NCI-H774 (cell line): ENCODE results near the gene HAO1.

Experiments used
- DNase-seq: peaks from one replicate; lab custom pipeline; 2025; lab: John Stamatoyannopoulos, UW

The HAO1 gene

GRCh38 chr20:7926767-7927166, 13.5 kb downstream of the HAO1 start:
- DNase-seq: no peak

GRCh38 chr20:7926323-7926722, 13.9 kb downstream of the HAO1 start:
- no peak for DNase-seq

GRCh38 chr20:7924692-7925091, 15.6 kb downstream of the HAO1 start:
- no peak for DNase-seq

- DNase-seq: no peak
Measured at GRCh38 chr20:7916648-7917047, 23.6 kb downstream of the HAO1 start.

- DNase-seq: no peak
Measured at GRCh38 chr20:7912551-7912950, 27.7 kb downstream of the HAO1 start.

GRCh38 chr20:7911586-7912330, 28.5 kb downstream of the HAO1 start:
- DNase-seq: no peak

GRCh38 chr20:7908905-7909304, 31.4 kb downstream of the HAO1 start:
- DNase-seq: no peak

GRCh38 chr20:7903429-7903828, 36.8 kb downstream of the HAO1 start:
- no peak for DNase-seq

GRCh38 chr20:7902879-7903278, 37.4 kb downstream of the HAO1 start:
- no peak for DNase-seq

DNA sequence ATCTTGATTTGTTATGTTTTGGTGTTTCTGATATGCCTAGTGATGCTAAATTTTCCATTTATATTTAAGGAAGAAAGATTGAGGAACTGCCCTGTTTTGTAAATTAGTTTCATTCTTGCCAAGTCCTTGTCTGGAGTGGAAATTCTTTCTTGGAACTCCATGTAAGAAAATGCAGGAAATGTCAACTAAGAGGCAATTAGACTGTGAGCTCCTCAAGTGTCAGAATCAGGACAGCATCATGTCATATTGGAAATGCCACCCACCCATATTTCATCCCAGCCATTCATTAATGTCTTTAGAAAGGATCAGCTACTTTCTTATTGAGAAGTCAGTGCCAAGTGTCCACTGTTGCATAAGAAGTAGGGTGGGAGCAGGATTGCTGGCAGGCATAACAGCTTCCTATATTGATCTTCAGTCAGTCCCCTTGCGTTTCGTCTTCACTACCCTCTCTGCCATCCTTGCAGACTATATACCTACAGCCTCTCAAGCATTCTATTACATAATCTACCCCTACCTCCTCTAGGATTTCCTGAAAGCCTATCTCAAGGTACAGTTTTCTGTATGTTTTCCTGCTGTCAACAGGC, 42.4 kb downstream of the HAO1 start:
- no peak for DNase-seq

DNA sequence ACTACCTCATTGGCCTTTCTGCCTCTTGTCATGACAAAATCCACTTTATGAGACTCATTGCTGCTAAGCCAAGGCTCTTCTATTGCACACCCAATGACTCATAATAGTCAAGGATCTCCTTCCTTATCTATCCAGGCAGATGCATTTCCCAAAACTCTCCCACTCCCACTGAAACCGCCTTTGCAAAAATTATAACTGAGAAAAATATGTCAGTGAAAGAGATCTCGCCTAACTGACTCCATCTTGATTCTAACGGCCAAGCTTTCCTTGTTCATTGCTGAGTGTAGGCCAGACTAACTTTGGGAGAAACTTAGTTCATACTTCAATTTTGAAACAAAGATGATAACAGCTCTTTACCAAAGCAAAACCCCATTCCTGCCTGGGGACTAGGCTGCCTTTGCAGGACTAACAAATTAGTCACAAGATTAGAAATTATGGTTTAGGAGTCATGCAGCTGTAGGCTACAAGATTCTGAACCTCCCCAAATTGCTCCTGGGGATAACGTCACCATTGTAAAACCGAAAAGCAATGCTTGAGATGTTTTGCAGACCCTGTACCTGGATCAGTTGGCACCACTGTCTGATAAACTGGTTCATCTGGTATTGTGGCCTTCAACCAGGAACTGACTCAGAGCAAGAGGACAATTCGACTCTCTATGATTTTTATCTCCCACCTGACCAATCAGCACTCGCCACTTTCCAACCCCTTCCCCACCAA, 47.1 kb downstream of the HAO1 start:
- DNase-seq: no peak

GRCh38 chr20:7891705-7892104, 48.6 kb downstream of the HAO1 start:
- no peak for DNase-seq

DNA sequence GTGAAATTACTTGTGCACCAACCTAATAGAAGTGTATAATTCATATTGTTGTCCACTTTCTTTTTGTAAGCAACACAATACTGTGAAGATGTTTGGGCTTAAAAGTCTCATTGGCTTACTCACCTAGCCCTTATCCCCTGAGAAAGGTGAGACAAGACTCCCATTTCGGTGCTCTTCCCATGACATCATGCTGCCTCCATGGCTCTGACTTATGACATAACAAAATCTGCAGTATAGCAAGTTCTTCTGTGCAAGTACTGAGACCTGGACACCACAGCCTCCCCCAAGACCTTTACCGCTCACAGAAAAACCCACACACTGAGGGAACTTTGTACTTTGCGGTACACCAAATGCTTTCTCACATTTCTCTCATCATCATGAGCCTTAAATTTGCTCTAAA, 50.5 kb downstream of the HAO1 start:
- no peak for DNase-seq

- DNase-seq: no peak
Measured at GRCh38 chr20:7883741-7884140, 56.5 kb downstream of the HAO1 start.

GRCh38 chr20:7883309-7883708, 56.9 kb downstream of the HAO1 start:
- DNase-seq: peak; percentile 10

- no peak for DNase-seq
Measured at GRCh38 chr20:7882076-7882475, 58.2 kb downstream of the HAO1 start.

- no peak for DNase-seq
Measured at GRCh38 chr20:7881551-7881950, 58.7 kb downstream of the HAO1 start.

DNA sequence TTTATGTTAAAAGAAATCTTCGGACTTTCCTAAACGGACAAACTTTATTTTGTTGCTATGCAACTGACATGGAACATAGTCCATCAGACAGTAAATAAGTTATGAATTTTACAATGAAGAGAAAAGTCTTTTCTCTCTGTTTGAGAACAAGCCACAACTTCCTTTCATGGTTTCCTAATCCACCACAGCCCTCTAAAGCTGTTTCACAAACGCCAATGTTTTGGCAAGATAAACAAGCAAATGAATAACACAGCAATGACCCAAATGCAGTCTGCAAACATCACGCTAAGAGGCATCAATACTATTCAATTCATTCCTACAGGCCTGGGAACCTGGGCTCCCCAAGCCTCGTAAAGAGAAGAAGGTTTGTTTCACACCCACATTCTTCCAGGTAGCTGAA, 60.4 kb downstream of the HAO1 start:
- no peak for DNase-seq

GRCh38 chr20:7868108-7868507, 72.2 kb downstream of the HAO1 start:
- DNase-seq: no peak

- DNase-seq: no peak
Measured at GRCh38 chr20:7866285-7866684, 74.0 kb downstream of the HAO1 start.

- DNase-seq: peak; percentile 59
Measured at GRCh38 chr20:7859356-7859802, 80.9 kb downstream of the HAO1 start.

DNA sequence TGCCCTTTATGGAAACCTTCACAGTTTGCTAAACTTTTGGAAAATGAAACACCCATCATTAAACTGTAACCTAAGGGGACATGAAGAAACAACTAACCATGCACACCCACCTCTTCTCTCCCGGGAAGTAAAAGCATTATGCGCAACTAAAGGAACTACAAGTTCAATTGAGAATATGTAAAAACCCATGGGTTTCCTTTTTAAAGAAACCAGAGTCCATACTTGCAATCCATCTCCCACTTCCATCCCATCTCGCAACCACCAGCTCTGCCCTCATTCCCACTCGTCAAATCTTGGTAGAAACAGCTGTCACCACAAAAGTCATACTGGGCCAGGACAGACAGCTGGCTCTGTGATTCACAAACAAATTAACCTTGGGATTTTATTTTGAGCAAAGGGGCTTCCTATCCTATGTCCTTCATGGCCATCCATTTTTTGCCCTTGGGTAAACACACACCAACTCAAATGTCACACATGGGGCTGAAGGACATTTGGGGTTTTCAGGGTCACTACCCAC, 81.5 kb downstream of the HAO1 start:
- DNase-seq: no peak

DNA sequence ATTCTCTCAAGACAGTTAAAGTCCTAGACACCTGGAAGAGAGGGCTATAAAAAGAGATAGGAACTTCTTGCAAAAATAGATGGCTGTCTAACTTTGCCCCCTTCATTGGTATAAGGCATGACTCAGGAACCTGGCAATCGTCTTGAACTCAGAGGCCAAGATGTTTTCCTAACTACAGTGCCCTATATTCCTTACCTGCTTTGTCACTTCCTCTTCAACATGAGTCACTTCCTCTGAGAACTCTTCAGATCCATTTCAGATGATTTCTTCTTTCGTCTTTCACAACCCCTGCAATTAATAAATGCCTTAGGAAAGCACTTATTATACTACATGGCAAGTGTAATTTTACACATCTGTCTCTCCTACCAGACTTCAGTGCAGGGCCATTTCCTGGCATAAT, 83.5 kb downstream of the HAO1 start:
- DNase-seq: no peak
